GM21576 (cell line): ENCODE results near the gene BTK.

Experiments
- ATAC-seq: cut with Tn5 transposase; IDR thresholded peaks from one replicate; pipeline ENCODE4 v1.9.1; 2021; ENCODE audit warnings: mild to moderate bottlenecking, moderate library complexity; ENCODE audit not compliant: unreplicated experiment

The BTK gene

DNA sequence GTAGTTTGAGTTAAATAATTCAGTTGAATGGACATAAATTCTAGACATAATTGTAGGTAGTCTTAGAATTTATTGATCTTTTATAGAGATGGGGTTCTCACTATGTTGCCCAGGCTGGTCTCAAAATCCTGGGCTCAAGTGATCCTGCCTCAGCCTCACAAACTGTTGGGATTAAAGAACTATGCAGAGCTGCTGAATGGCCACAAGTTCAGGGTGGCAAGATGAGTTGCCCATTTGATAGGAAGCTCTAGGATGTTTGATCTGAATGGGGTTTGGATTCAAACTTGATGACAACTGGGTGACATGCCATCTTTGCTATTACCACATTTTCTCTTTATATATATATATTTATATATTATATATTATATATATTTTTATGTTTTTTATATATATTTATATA, 8.4 kb upstream of the BTK start:
- ATAC-seq: no peak

GRCh38 chrX:101393530-101394305, 7.7 kb upstream of the BTK start:
- no peak for ATAC-seq

- no peak for ATAC-seq
These were observed 5.8 kb upstream of the BTK start for GRCh38 chrX:101391831-101392230.

DNA sequence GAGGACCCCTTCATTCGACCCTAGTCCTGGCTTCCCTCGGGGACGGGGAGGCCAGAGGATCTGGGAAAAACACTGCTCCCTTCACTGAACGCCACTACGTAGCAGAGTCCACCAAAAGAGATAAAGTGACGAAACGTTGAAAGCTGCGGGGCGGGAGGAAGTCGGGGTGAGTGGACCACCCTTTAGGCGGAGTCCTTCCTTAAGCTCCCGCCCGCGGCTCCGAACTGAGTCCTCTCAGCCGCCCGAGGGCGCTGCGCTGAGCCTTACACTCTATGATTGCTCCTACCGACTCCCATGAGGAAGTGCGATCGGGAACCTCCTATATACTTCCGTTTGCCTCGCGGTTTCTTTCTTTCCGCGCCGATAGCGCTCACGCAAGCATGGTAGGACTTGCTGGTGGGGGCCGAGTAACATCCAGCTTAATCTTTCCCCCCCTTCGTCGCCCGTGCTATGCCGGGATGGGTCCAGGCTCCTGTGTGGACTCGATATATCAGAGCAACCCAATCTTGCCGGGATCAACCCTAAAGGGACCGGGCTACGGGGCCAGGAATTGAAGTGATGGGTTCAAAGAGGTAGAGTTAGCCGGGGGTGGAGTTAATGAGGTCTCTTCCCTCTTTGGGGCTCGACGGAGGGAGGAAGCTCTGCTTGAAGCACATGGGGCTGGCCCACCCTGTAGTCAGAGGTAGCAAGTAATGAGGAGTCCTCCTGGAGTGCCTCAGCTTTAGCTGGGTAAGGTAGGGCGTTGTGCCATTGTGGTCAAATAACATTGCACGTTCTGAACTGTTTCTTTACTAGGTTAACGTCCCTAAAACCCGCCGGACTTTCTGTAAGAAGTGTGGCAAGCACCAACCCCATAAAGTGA, 4.9 kb upstream of the BTK start, which contains the start of gene RPL36A:
Gene RPL36A, plus strand, starts transcription at position 348 of the 862 bp plus-strand sequence. Its CDS starts 33 bp downstream, at position 381.
- peak; percentile 73 for ATAC-seq

DNA sequence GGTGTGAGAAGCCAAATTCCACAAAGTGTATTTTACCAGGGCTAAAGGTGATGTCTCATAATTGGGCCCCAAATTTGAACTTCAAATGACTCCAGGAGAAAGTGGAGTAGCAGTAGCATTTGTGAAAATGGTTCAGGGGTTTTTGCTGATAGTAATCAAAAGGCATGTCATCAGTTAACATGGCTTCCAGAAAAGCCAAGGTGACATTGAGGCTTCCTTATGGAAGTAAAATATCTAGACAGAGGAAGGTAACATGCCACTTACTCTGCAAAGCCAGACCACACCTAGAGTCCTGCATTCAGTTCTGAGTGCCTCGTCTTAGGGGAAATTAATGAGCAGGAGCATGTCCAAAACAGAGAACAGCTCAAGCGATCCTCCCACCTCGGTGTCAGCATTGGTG, 2.6 kb upstream of the BTK start:
- ATAC-seq: no peak

DNA sequence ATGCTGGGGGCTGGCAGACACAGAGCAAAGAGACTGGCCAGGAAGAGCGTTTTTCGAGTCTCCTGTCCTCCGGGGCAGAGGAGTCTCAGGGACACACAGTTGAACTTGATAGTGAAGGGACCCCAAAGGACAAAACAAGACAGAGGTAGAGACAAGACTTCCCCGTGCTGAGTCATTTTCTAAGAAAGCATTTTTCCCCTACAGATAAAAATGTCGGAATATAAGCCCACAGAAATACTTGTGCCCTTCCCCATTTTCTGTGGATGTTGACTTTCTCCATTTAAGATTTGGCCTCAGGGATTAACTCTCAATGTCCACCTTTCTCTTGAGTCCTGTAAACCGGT, 523 bp upstream of the BTK start:
- ATAC-seq: no peak

DNA sequence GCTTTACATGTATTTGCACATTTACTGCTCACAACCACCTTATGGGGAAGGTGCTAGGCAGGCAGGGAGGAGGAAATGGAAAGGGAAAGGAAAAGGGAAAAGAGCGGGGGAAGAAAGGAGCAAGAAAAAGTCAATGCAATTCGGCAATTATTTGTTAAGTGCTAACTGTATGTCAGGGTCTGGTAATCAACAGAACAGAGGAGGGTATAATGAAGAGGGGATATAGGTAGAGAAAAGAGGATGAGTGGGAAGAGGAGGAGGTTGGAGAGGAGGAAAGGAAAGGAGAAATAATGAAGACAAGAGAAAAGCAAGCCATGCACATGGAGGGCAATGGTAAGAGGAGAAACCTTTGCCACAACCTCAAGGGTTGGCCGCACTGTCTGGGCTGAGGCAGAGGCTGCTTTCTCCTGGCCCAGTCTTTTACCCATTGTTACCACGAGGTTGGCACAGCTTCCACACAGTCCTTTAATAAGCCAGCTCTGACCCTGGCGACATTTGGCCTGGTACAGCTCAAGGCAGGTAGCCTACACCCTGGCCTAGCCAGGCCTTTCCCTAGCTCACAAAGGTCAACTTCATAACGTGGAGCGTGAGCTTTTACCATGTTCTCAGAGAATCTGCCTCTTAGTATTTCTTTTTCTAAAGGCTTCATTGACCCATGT, 836 bp downstream of the BTK start:
- no peak for ATAC-seq

DNA sequence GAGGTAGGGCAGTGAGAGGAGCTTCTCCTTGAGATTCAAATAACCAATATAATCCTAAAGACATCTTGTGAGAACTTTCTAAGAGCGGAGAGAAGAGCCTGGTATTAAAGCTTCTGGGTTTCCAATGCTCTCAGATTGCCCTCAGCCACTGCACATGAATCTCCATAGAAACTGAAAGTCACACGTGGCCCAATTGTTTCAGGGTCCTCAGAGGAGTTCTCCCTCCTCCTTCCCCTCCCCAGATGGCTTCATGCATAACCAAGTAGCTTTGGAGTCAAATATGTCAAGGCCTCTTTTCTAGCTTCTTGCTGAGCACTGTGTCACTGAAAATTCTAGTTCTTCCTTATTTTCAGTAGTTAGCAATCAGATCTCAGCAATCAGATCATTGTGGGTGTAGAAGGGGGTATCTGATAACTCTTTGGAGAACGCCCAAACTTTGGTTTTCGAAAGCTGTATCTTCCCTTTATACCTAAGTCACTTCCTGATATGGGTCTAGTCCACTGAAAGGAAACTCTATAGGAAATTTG, 2.2 kb downstream of the BTK start:
- peak; percentile 71 for ATAC-seq

GRCh38 chrX:101377547-101377946, 8.4 kb downstream of the BTK start:
- ATAC-seq: no peak

- ATAC-seq: peak; percentile 67
These were observed 15.0 kb downstream of the BTK start for GRCh38 chrX:101370888-101371504.

- no peak for ATAC-seq
These were observed 16.3 kb downstream of the BTK start for GRCh38 chrX:101369687-101370086.

- no peak for ATAC-seq
These were observed 17.2 kb downstream of the BTK start for GRCh38 chrX:101368800-101369199.

- ATAC-seq: no peak
These were observed 20.6 kb downstream of the BTK start for GRCh38 chrX:101365301-101365795.

- no peak for ATAC-seq
These were observed 23.2 kb downstream of the BTK start for GRCh38 chrX:101362757-101363156.

- no peak for ATAC-seq
These were observed 23.9 kb downstream of the BTK start for GRCh38 chrX:101362116-101362515.

- ATAC-seq: no peak
These were observed 25.6 kb downstream of the BTK start for GRCh38 chrX:101360390-101360789.

DNA sequence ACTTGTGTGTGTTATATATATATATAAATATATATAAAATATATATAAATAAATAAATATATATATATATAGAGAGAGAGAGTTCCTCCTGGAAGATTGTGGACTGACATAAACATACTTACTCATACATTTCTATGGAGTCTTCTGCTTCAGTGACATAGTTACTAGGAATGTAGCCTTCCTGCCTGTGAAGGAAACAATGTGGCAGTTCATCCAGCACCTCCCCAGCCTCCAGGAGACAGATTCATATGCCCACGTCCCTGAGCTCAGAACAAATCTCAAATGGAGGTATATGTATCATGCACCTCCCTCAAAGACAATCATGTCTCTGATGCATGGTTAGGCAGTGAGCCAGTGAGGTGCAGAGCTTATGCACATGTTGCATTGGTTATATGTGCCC, 26.0 kb downstream of the BTK start:
- no peak for ATAC-seq

- no peak for ATAC-seq
These were observed 28.7 kb downstream of the BTK start for GRCh38 chrX:101357166-101357795.

DNA sequence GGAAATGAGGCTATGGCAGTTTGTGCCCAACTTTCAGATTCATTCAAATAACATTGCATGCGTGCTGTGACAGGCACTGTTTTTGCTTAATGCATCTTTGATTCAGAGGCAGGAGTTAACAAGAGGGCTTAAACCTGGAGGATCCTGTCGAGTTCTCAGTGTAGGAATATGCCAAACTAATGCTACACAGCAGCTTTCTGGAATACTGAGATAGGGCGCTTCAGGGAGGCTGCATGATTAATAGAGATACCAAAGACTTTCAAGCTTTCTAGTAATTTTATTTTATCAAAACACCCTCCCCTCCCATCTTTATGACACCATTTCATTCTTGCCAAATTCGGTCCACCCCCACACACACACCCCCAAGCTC, 36.8 kb downstream of the BTK start:
- ATAC-seq: no peak

- ATAC-seq: peak; percentile 97
These were observed 37.4 kb downstream of the BTK start, which contains the start of gene TIMM8A for GRCh38 chrX:101348452-101349192. Gene TIMM8A, minus strand, starts transcription at chrX:101348742. Its CDS starts 78 bp downstream, at chrX:101348664.
